GM23338 (cell line): ENCODE results near the gene GNPTG. TPM values are rescaled to one million over a fixed set of nuclear protein-coding genes. Genes with fewer than 3 reads are reported as not detected.

ENCODE experiments used
- ATAC-seq: fragments of 200-7000 bp; cut with Tn5 transposase; 3 replicates; pipeline ENCODE4 v1.9.1; 2020
- DNase-seq: peaks from one replicate; pipeline ENCODE4 v3.0.0-alpha.2; 2015; ENCODE audit warnings: low spot score
- H2AFZ ChIP-seq: fragments of 200-600 bp; sonication (generic); 2 replicates; pipeline ENCODE4 v1.8.0; 2016; ENCODE audit warnings: antibody characterized with exemption, mild to moderate bottlenecking, moderate library complexity
- H3F3A ChIP-seq: fragments of 200-600 bp; sonication (generic); replicated peaks from 2 replicates; pipeline ENCODE4 v1.8.0; 2017; ENCODE audit warnings: antibody characterized with exemption, mixed run types, low read depth
- H3K27ac ChIP-seq: fragments of 200-600 bp; sonication (generic); 2 replicates; pipeline ENCODE4 v1.6.1; 2016; ENCODE audit warnings: low read depth
- H3K27me3 ChIP-seq: fragments of 200-600 bp; sonication (generic); 2 replicates; pipeline ENCODE4 v1.8.0; 2016; ENCODE audit warnings: mild to moderate bottlenecking, mixed run types, moderate library complexity; ENCODE audit not compliant: insufficient read depth
- H3K36me3 ChIP-seq: fragments of 200-600 bp; sonication (generic); 2 replicates; pipeline ENCODE4 v1.8.0; 2016; ENCODE audit warnings: mild to moderate bottlenecking; ENCODE audit not compliant: insufficient read depth
- H3K4me1 ChIP-seq: fragments of 200-600 bp; sonication (generic); 2 replicates; pipeline ENCODE4 v1.8.0; 2016; ENCODE audit warnings: mild to moderate bottlenecking, moderate library complexity; ENCODE audit not compliant: insufficient read depth
- H3K4me2 ChIP-seq: fragments of 200-600 bp; sonication (generic); 2 replicates; pipeline ENCODE4 v1.7.1; 2017; ENCODE audit warnings: mixed run types
- H3K4me3 ChIP-seq: fragments of 200-600 bp; sonication (generic); 2 replicates; pipeline ENCODE4 v1.6.1; 2016; ENCODE audit warnings: mixed run types
- H3K79me2 ChIP-seq: fragments of 200-600 bp; sonication (generic); replicated peaks from 2 replicates; pipeline ENCODE4 v1.8.0; 2017; ENCODE audit warnings: mild to moderate bottlenecking; ENCODE audit not compliant: insufficient read depth
- H3K9me2 ChIP-seq: fragments of 200-600 bp; sonication (generic); 2 replicates; pipeline ENCODE4 v1.8.0; 2017; ENCODE audit not compliant: insufficient read depth
- H4K20me1 ChIP-seq: fragments of 200-600 bp; sonication (generic); replicated peaks from 2 replicates; pipeline ENCODE4 v1.8.0; 2017; ENCODE audit warnings: mild to moderate bottlenecking; ENCODE audit not compliant: insufficient read depth
- H3K27ac Mint-ChIP-seq: 2 replicates; pipeline ENCODE4 v1.8.0; 2020; ENCODE audit warnings: inconsistent platforms, mild to moderate bottlenecking, moderate library complexity, mixed read lengths
- H3K27me3 Mint-ChIP-seq: 3 replicates; pipeline ENCODE4 v1.8.0; 2022; ENCODE audit warnings: low read depth, mild to moderate bottlenecking, moderate library complexity, mixed read lengths, inconsistent platforms; ENCODE audit not compliant: insufficient read depth, poor library complexity
- H3K36me3 Mint-ChIP-seq: 3 replicates; pipeline ENCODE4 v1.8.0; 2021; ENCODE audit warnings: low read depth, mild to moderate bottlenecking, inconsistent platforms, moderate library complexity, mixed read lengths
- H3K4me1 Mint-ChIP-seq: 3 replicates; pipeline ENCODE4 v1.8.0; 2020; ENCODE audit warnings: mild to moderate bottlenecking, inconsistent platforms, mixed read lengths
- H3K4me3 Mint-ChIP-seq: 3 replicates; pipeline ENCODE4 v1.8.0; 2021; ENCODE audit warnings: moderate library complexity, mild to moderate bottlenecking, inconsistent platforms, mixed read lengths
- H3K9me3 Mint-ChIP-seq: 3 replicates; pipeline ENCODE4 v1.8.0; 2020; ENCODE audit warnings: moderate library complexity, mild to moderate bottlenecking, inconsistent platforms, mixed read lengths
- CTCF ChIP-seq, 2 experiments: fragments of 200-600 bp in 1 of 2; sonication (generic) in 1 of 2; conservative IDR thresholded peaks; 2 replicates each; pipeline versions ENCODE4 v1.5.1 to v1.6.1; 2016 to 2017; ENCODE audit warnings: antibody characterized with exemption in 2 of 2, low read depth in 2 of 2, mild to moderate bottlenecking in 2 of 2, moderate library complexity in 1 of 2
- ETS1 ChIP-seq: IDR thresholded peaks from 2 replicates; pipeline ENCODE4 v1.6.1; 2016; ENCODE audit warnings: antibody characterized with exemption
- EZH2 ChIP-seq: fragments of 200-600 bp; sonication (generic); IDR thresholded peaks from one replicate; pipeline ENCODE4 v1.8.0; 2017; ENCODE audit warnings: antibody characterized with exemption, mild to moderate bottlenecking, low read depth; ENCODE audit not compliant: unreplicated experiment
- EZH2phosphoT487 ChIP-seq: fragments of 200-600 bp; sonication (generic); IDR thresholded peaks from one replicate; pipeline ENCODE4 v1.8.1; 2018; ENCODE audit warnings: antibody characterized with exemption; ENCODE audit not compliant: unreplicated experiment
- JUNB ChIP-seq: IDR thresholded peaks from one replicate; pipeline ENCODE4 v1.6.1; 2016; ENCODE audit warnings: antibody characterized with exemption; ENCODE audit not compliant: unreplicated experiment
- NANOG ChIP-seq: IDR thresholded peaks from 2 replicates; pipeline ENCODE4 v1.6.1; 2016; ENCODE audit warnings: antibody characterized with exemption, borderline replicate concordance
- REST ChIP-seq: IDR thresholded peaks from one replicate; pipeline ENCODE4 v1.6.1; 2018; ENCODE audit warnings: antibody characterized with exemption; ENCODE audit not compliant: unreplicated experiment
- STAT1 ChIP-seq: IDR thresholded peaks from one replicate; pipeline ENCODE4 v1.6.1; 2016; ENCODE audit warnings: antibody characterized with exemption; ENCODE audit not compliant: unreplicated experiment
- ZNF331 ChIP-seq: fragments of 250-450 bp; sonication (Bioruptor Pico); IDR thresholded peaks from 2 replicates; pipeline ENCODE4 v1.5.0; 2020; ENCODE audit warnings: low read depth, mild to moderate bottlenecking, moderate library complexity
- ZNF462 ChIP-seq: fragments of 250-450 bp; sonication (Bioruptor Pico); IDR thresholded peaks from 2 replicates; pipeline ENCODE4 v1.5.0; 2020; ENCODE audit warnings: mild to moderate bottlenecking, moderate library complexity
- polyA plus RNA-seq: library from polyadenylated mRNA; unstranded; fragments of >200 nt; fragmentation: Nextera tagmentation; extraction: Ambion mirVana; gene quantifications from 2 replicates; pipeline ENCODE4 v1.2.1, GENCODE V29; 2016
- total RNA-seq: library from RNA; depleted of rRNA; stranded (reverse); fragments of >200 nt; shearing (Covaris generic); gene quantifications from 2 replicates; pipeline ENCODE4 v1.2.3, GENCODE V29; 2014

GNPTG gene
- total and polyA plus RNA-seq, 2 experiments from 2014 or later: 23.3 to 41.0 TPM

- H3K9me3 Mint-ChIP-seq: no peaks in the 10 kb centered on the region
- Histone ChIP-seq H3K36me3 (peaks cover 8% of the 10 kb centered on the region; the same call in 1 of the 2 replicates), H3K27me3 (no peaks in the 10 kb centered on the region), H3K79me2 (peaks cover 7% of the 10 kb centered on the region), H3K4me3 (no peak overlapping the region), H3K9me2 (no peaks in the 10 kb centered on the region), H2AFZ (no peak overlapping the region), H3K27ac (no peak overlapping the region), H3K4me2 (no peak overlapping the region), H4K20me1 (peaks cover 11% of the 10 kb centered on the region; the same call in 1 of the 2 replicates), H3K4me1 (no peaks in the 10 kb centered on the region), H3F3A (peaks cover 19% of the 10 kb centered on the region)
- no peak for ATAC-seq
- no peak overlapping the region; the same call in 1 of the 2 replicates for H3K27ac Mint-ChIP-seq
- peaks cover 42% of the 10 kb centered on the region for H3K36me3 Mint-ChIP-seq
- H3K4me1 Mint-ChIP-seq: peaks cover 2% of the 10 kb centered on the region; the same call in 2 of the 3 replicates
- no peak overlapping the region for H3K4me3 Mint-ChIP-seq
- TF ChIP-seq REST (no peak), JUNB (no peak), EZH2 (no peak), CTCF (conservative IDR thresholded peaks at IDR 0.05; ENCODE audit: low read depth in 2 of 2) (no peak), ETS1 (no peak), NANOG (no peak), ZNF331 (CRISPR knock-in tag) (no peak), ZNF462 (CRISPR knock-in tag) (no peak), EZH2phosphoT487 (no peak), STAT1 (no peak)
- H3K27me3 Mint-ChIP-seq: peaks cover 11% of the 10 kb centered on the region
- DNase-seq: no peak
Observed at GRCh38 chr16:1367486-1368174, 15.9 kb downstream of the GNPTG start.
